Uterus (tissue), 4 donors: ENCODE measurements around the gene AKNA. TPM values are rescaled to one million over a fixed set of nuclear protein-coding genes. Genes with fewer than 3 reads are reported as not detected.

ENCODE experiments used
- DNase-seq, 2 donors: peaks; one replicate each; pipeline ENCODE4 v3.0.0-alpha.2; 2019 to 2020
- H3K27ac ChIP-seq, 2 donors: fragments of 200-600 bp; sonication (generic); 1 replicate in 1 of 2; 2 replicates in 1 of 2; pipeline ENCODE4 v1.5.1; 2016 to 2018
- H3K27me3 ChIP-seq, 2 donors: fragments of 200-600 bp; sonication (generic); one replicate each; pipeline ENCODE4 v1.5.1; 2018 to 2019; ENCODE audit warnings: control low read depth in 1 of 2
- H3K36me3 ChIP-seq, 2 donors: fragments of 200-600 bp; sonication (generic); one replicate each; pipeline ENCODE4 v1.5.1; 2019; ENCODE audit warnings: control low read depth in 1 of 2
- H3K4me1 ChIP-seq, 2 donors: fragments of 200-600 bp; sonication (generic); one replicate each; pipeline ENCODE4 v1.5.1; 2018 to 2019; ENCODE audit warnings: control low read depth in 1 of 2
- H3K4me3 ChIP-seq, 2 donors: fragments of 200-600 bp; sonication (generic); 1 replicate in 1 of 2; 2 replicates in 1 of 2; pipeline ENCODE4 v1.5.1; 2018 to 2019; ENCODE audit warnings: mild to moderate bottlenecking in 1 of 2
- H3K9me3 ChIP-seq, 2 donors: fragments of 200-600 bp; sonication (generic); one replicate each; pipeline ENCODE4 v1.5.1; 2019; ENCODE audit warnings: control low read depth in 1 of 2
- CTCF ChIP-seq, 4 experiments: fragments of 200-600 bp in 2 of 4; fragments of 450-650 bp in 2 of 4; sonication (generic) in 2 of 4; IDR thresholded peaks; one replicate each; pipeline ENCODE4 v1.5.1; 2016 to 2019; ENCODE audit warnings: antibody characterized with exemption in 4 of 4, mild to moderate bottlenecking in 2 of 4, moderate library complexity in 1 of 4
- POLR2A ChIP-seq, 2 donors: fragments of 450-650 bp; IDR thresholded peaks; one replicate each; pipeline ENCODE4 v1.6.1; 2016; ENCODE audit warnings: antibody characterized with exemption in 2 of 2, mild to moderate bottlenecking in 1 of 2, moderate library complexity in 1 of 2
- intact Hi-C: fragments of 100-400 bp; cut with DNase I; formaldehyde crosslinking; loops from one replicate; pipeline ENCODE4 v1.15.1; 2023; ENCODE audit warnings: low total_unique reads
- total RNA-seq, 4 donors: library from RNA; depleted of rRNA in 3 of 4; stranded (reverse); fragments of >200 nt in 3 of 4; gene quantifications; one replicate each; pipeline versions ENCODE4 v1.1.0 to v1.2.4, GENCODE V29; 2014 to 2023
- donor health status: DM: yes; HTN: yes; CAD: no.

AKNA gene
- total RNA-seq, 4 donors from 2014 or later = 24.1 to 123 (median 34.3) TPM

GRCh38 chr9:114350636-114351401 lies 37.0 kb downstream of the AKNA start:
- Histone ChIP-seq H3K27ac (peak overlapping the region; percentile 80 to 84), H3K4me1 (peaks cover 5 to 11% of the 10 kb centered on the region in 2 donors), H3K27me3 (no peaks in the 10 kb centered on the region), H3K36me3 (no peaks in the 10 kb centered on the region), H3K4me3 (no peak overlapping the region), H3K9me3 (no peaks in the 10 kb centered on the region)
- no peak for DNase-seq
- TF ChIP-seq POLR2A (IDR thresholded peaks at IDR 0.05) (no peak), CTCF (IDR thresholded peaks at IDR 0.05) (no peak)
- intact Hi-C loops = no loop called here

- Histone ChIP-seq H3K27ac (peak overlapping the region; percentile 80 to 84), H3K9me3 (no peaks in the 10 kb centered on the region), H3K36me3 (no peaks in the 10 kb centered on the region), H3K4me3 (no peak overlapping the region), H3K27me3 (no peaks in the 10 kb centered on the region), H3K4me1 (peaks cover 5 to 11% of the 10 kb centered on the region in 2 donors)
- no peak for DNase-seq
- intact Hi-C loops = loop anchor here (10.0 kb wide), 1 partner anchor 135 kb away; no protein-coding TSS in a partner anchor
- TF ChIP-seq POLR2A (IDR thresholded peaks at IDR 0.05) = no peak
- no peak for TF ChIP-seq CTCF (IDR thresholded peaks at IDR 0.05)
Observed at GRCh38 chr9:114349713-114350480, 37.9 kb downstream of the AKNA start.

GRCh38 chr9:114348906-114349482 lies 38.8 kb downstream of the AKNA start:
- H3K27ac ChIP-seq = peak overlapping the region; percentile 80 to 84
- peaks cover 5 to 11% of the 10 kb centered on the region in 2 donors for H3K4me1 ChIP-seq
- TF ChIP-seq CTCF (IDR thresholded peaks at IDR 0.05) = no peak
- TF ChIP-seq POLR2A (IDR thresholded peaks at IDR 0.05) = peak in 1 of 2 donors; percentile 12
- no peaks in the 10 kb centered on the region for H3K36me3 ChIP-seq
- DNase-seq = peak; percentile 89 to 95
- no peaks in the 10 kb centered on the region for H3K27me3 ChIP-seq
- H3K9me3 ChIP-seq = no peaks in the 10 kb centered on the region
- no peak overlapping the region for H3K4me3 ChIP-seq
- intact Hi-C loops = loop anchor here (10.0 kb wide), 1 partner anchor 136 kb away; no protein-coding TSS in a partner anchor

GRCh38 chr9:114348261-114348905 lies 39.4 kb downstream of the AKNA start:
- H3K27ac ChIP-seq = peak overlapping the region; percentile 80 to 84

More at GRCh38 chr9:114348261-114348905, 39.4 kb downstream of the AKNA start:
- H3K4me3 ChIP-seq = no peak overlapping the region
- no peaks in the 10 kb centered on the region for H3K36me3 ChIP-seq
- H3K27me3 ChIP-seq = no peaks in the 10 kb centered on the region
- no peak for TF ChIP-seq CTCF (IDR thresholded peaks at IDR 0.05)
- TF ChIP-seq POLR2A (IDR thresholded peaks at IDR 0.05) = no peak
- H3K4me1 ChIP-seq = peaks cover 5 to 11% of the 10 kb centered on the region in 2 donors
- intact Hi-C loops = loop anchor here (10.0 kb wide), 1 partner anchor 136 kb away; no protein-coding TSS in a partner anchor
- H3K9me3 ChIP-seq = no peaks in the 10 kb centered on the region
- no peak for DNase-seq
